ENCODE results near the gene ATP2B2. TPM values are rescaled to one million over a fixed set of nuclear protein-coding genes. Genes with fewer than 3 reads are reported as not detected.
A peak's percentile ranks its signal among the peaks of the same experiment; 100 is the strongest.

The ATP2B2 gene
- total and polyA plus RNA-seq, 9 of the 15 experiments (the other 6 are each of a cell fraction or from before 2014, with no cell fraction given), result 0.06 TPM; not detected in 8

GRCh38 chr3:10299175-10299574, 206.2 kb downstream of the ATP2B2 start:
- H3K9me1 ChIP-seq (ENCODE audit: control insufficient read depth, insufficient read depth, low read length), result no peaks in the 10 kb centered on the region
- no peak for DNase-seq (ENCODE audit: extremely low read depth in 1 of 4, low spot score in 3 of 4)
- H3K36me3 ChIP-seq (ENCODE audit: control insufficient read depth, insufficient read depth, low read length), result peaks cover 70% of the 10 kb centered on the region
- TF ChIP-seq CTCF (IDR thresholded peaks at IDR 0.05 in 2 of 3, conservative IDR thresholded peaks at IDR 0.05 in 1 of 3; ENCODE audit: insufficient read depth in 2 of 3, low read depth in 1 of 3, low read length in 3 of 3) (peak in 2 of 3 experiments; percentile 12 to 35; a peak in 1 of 6 replicates), ZBTB33 (CRISPR knock-in tag; IDR thresholded peaks at IDR 0.05) (peak; percentile 54; the same call in 1 of the 2 replicates), PCBP1 (IDR thresholded peaks at IDR 0.05; ENCODE audit: low read depth, low read length, poor library complexity, severe bottlenecking) (no peak), REST (IDR thresholded peaks at IDR 0.05; ENCODE audit: borderline replicate concordance) (peak; percentile 10; the same call in 1 of the 2 replicates), REST (CRISPR knock-in tag; IDR thresholded peaks at IDR 0.05; ENCODE audit: low read depth) (no peak), RAD21 (CRISPR knock-in tag; conservative IDR thresholded peaks at IDR 0.05 in 1 of 2, IDR thresholded peaks at IDR 0.05 in 1 of 2) (peak in 1 of 2 experiments; percentile 51; a peak in 2 of 4 replicates)
- H3K4me3 ChIP-seq, result no peak overlapping the region
- H3K27me3 ChIP-seq (ENCODE audit: control insufficient read depth in 2 of 2, insufficient read depth in 2 of 2, low read length in 2 of 2), result no peaks in the 10 kb centered on the region
- H3K9ac ChIP-seq (ENCODE audit: insufficient read depth in 1 of 2, low read depth in 2 of 2, low read length in 2 of 2), result no peak overlapping the region
- FAIRE-seq, result no peak
- H3K9me3 ChIP-seq (replicated peaks; ENCODE audit: control insufficient read depth, insufficient read depth, low read depth, low read length), result no peaks in the 10 kb centered on the region
- peaks cover 0 to 2% of the 10 kb centered on the region in 2 experiments; a peak in 1 of 5 replicates for H3K4me1 ChIP-seq (replicated peaks in 1 of 2; ENCODE audit: control insufficient read depth in 2 of 2, insufficient read depth in 2 of 2, low read length in 2 of 2)
- H4K20me1 ChIP-seq (replicated peaks; ENCODE audit: control insufficient read depth, insufficient read depth, low read length), result no peaks in the 10 kb centered on the region; the same call in none of the 2 replicates
- in situ Hi-C loops (cut with MboI), result no loop called here
- H3K79me2 ChIP-seq (ENCODE audit: control insufficient read depth, insufficient read depth, low read length), result peaks cover 3% of the 10 kb centered on the region; the same call in 1 of the 3 replicates
- no peak overlapping the region for H3K4me2 ChIP-seq (ENCODE audit: insufficient read depth, low read length)
- peak; percentile 20; the same call in 1 of the 3 replicates for ATAC-seq
- ChIA-PET POLR2A (interaction anchor here (0.8 to 1.5 kb wide), 4 partner anchors 9 to 196 kb away, joined by 3 to 8 read pairs (median 4); no protein-coding TSS in a partner anchor), CTCF (ENCODE audit: low intra/inter-chr PET ratio) (no interaction called here)
- H3K27ac ChIP-seq (ENCODE audit: extremely low read depth, low read depth, low read length), result no peak overlapping the region
- BruUV-seq (replicated peaks), result no TSS peak
- intact Hi-C loops (cut with micrococcal nuclease), result no loop called here
- H2AFZ ChIP-seq (ENCODE audit: low read depth, low read length), result no peak overlapping the region
- 63% methylated on average over 2 of the region's 2 CpGs for WGBS (ENCODE audit: insufficient coverage, low coverage, missing lambda C conversion rate)
